NCI-H2196 (cell line): ENCODE results near the gene IL4R.
"Not testable (repeated sequence)": the region's sequence is repeated elsewhere in the genome, so short reads cannot be mapped to it uniquely, and the experiment has no call there.

Experiments used
- DNase-seq: peaks from one replicate; lab custom pipeline; 2025; ENCODE audit not compliant: unreplicated experiment; lab: John Stamatoyannopoulos, UW

The IL4R gene

DNA sequence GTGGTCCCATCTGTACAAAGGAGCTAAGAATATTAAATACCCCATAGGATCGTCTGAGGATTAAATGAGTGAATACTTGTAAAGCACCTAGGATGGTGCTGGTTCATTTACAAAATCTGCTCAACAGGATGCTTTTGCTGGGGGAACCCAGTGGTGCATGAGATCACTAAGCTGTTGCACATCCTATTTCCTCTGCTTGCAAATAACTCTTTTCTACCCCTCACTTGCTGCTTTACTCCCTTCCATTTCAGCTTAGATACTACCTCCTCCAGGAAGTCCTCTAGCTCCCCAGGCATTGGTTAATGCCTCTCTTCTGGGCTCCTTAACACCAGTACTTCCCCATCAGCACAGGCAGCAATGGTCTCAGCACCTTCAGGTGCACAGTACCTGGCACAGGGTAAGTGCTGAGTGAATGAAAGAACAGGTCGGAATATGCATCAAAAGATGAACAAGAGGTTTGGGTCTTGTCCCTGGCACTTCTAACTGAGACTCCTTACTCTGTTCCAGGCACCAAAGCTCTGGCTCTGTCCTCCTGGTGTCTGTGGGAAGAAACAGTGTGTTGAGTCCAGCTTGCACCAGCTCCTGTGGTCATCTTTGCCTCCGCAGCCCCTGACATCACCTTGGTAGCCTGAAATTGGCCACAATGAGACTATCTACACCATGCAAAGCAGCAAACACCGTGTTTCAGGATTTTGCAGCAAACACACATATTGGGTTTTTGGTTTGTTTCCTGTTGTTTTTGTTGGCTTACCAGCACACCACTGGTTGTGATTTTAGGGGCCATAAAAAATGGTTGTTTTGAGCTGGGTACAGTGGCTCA is 64.1 kb downstream of the IL4R start:
- DNase-seq = no peak

DNA sequence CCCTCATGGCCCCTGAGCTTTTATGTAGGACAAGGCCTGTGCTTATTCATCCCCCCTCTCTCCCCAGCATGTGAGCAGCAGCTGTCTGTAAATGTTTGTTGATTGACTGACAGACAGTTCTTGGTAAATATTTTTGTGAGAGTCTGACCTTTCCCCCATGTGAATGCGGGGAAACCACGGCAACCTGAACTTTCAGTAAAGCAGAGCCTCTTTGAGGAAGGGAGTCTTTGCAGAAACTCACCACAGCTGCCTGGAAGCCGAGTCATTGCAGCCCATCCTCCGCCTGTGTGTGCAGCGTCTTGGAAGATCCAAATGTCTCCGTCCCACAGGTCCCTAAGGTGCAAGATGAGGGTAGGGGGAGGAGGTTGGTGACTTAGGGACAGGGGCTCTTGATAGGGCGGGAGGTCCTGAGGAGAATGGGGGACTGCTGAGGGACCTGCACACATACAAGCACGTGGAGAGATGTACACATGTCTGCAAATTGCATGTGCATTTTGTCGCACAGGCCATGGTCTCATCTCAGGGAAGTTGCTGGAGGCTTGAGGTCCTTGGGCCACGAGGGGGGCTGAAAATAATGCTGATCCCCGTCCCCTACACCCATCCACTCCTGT is 65.2 kb downstream of the IL4R start:
- no peak for DNase-seq

DNA sequence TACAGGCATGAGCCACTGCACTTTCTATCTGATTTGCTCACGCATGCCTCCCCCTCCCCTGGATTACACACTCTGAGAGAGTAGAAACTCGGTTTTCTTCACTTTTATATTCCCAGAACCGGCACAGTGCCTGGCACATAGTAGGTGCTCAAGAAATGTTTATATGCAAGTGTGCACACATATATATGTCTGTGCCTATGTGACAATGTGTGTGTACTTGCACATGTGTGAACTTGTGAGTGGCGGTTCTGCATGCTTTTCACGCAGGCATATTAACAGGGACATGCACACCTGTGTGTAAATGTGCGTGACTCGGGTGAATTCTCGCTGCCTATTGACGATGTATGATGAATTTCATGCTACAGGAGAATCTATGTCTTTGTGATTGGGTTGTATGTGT is 66.1 kb downstream of the IL4R start:
- DNase-seq = no peak

DNA sequence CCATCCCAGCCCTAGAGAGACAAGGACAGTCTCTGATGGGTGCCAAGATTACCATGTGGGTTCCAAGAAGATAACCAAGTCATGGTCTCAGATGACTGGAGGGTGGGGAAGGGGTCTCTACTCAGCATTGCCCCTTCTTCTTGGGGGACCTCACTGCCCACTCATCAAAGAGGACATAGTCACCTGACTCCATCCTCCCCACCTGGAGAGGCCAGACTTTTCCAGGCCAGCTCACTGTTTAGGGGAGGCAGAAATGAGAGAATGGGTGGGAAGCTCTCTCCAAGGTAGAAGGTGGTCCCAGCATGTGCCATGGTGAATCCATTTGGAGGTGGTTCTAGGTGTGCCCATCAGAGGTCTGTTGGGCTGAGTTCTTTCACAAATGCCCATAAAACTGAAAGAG is 67.5 kb downstream of the IL4R start:
- no peak for DNase-seq

DNA sequence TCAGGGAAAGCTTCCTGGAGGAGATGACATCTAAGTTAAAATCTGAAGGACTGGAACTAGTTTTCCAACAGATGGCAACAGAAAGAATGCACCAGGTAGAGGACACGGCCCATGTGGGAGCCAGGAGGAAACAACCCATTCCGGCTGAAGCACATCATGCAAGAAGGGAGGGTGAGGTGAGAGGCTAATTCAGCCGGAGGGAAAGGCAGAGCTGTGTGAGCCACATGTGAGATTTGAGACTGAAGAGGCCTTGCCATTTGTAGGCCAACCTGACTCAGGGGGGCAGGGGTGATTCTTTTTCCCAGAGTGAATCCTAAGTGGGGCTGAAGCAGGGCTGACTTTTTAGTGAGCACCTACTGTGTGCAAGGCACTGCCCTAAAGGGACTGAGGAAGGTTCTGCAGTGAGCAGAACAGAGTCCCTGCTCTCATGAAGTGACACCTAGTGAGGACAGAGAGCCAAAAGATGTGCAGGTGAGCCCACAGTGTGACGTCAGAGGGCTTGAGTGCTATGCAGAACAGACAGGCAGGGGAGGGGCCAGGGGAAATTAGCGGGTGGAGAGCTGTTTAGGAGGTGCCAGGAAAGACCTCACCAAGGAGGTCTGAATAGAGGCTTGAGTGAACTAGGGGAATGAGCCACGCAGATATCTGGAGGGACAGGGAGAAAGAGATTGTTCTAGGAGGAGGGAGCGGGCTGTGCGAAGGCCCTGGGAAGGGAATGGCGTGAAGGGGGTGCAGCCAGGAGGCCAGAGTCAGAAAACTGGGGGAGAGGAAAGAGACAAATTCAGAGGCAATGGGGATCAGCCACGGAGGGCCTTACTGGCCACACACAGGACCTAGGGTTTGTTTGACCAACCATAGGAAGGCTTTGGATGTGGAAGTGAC is 68.4 kb downstream of the IL4R start:
- DNase-seq = no peak

DNA sequence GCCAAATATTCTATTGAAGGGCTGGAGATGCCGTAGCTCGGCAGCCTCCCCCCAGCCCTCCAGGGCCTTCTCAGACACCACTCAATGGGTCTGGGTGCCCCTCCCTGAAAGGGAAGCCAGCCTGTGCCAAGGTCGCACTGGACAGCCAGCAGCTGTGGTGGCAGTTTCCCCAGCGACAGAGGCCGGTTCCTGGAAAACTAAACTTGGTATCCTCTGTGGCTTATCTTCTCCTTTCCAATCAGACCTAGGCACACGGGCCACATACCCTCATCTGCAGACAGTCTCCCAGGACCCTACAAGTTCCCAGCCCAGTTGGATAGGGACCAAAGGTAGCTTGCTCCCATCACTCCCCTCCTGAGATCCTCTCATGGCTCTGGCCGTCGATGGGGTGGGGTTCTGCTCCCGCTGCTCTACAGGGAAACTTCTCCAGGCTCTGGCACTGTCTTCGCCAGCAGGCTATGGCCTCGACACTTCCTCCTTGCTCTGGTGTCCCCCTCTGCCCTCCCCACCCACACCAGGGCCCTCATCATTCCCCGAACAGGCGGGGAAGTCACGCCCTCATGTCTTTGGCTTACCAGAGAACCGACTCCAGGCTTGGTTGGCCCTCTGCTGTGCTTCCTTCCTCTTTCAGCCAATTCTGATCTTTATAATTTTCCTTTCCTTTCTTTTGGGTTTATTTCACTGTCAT is 69.9 kb downstream of the IL4R start:
- no peak for DNase-seq

DNA sequence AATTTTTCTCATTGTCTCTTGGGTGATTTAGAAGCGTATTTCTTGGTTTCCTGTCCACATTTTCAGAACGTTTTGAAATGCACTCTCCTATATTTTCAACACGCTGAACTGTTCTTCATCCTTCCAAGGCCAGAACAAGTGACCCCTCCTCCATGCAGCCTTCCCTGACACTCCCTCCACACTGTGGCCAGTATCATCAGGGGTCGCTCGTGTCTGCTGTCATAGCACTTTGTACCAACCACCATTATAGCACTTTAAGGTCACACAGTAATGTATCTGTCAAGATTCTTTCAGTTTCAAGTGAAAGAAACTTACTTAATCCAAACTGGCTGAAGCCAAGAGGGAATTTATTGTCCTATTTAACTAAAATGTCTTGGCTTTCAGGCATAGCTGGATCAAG is 70.7 kb downstream of the IL4R start:
- DNase-seq = no peak

DNA sequence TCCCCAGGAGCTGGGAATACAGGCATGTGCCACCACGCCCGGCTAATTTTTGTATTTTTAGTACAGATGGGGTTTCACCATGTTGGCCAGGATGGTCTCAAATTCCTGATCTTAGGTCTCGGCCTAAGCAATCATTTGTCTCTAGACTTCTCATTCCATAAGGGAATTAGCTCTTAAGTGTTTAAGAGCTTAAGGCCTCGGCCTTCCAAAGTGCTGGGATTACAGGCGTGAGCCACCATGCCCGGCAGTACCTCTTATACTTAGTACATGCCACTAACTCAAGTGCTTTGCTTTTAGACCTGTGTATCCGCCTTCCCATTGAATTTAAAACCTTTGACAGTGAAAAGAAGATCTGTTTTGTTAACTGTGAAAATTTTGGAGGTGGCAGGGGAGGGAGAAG is 71.6 kb downstream of the IL4R start:
- no peak for DNase-seq

DNA sequence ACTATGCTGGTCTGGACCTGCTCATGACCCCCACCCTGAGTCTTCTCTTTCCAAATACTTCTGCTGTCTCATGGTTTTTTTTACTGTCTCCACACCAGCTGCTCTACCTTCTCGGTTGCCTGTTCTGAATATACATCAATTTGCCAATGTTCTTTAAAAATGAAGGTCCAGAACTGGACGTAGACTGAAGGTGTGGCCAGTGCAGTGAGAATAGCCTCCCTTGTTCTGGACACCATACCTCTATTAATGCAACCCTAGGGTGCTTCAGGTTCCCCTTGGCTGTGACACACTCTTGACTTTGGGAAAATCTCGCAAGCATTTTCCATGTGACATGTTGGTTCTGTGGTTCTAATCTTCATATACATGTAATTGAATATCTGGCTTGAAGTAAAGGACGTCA is 72.9 kb downstream of the IL4R start:
- no peak for DNase-seq

DNA sequence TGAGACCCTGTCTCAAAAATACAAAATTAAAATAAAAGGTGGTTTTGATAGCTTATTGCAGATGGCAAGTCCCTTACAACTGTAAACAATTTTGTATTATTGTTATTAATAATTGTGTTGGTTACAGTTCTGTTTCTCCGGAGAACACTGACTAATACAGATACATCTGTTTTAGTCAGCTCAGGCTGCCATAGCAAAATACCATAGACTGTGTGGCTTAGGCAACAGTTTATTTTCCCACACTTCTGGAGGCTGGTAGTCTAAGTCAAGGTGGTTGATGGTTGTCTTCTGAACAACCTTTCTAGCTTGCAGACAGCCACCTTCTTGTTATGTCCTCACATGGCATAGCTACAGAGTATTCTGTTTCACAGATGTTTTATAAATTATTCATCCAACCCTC is 74.0 kb downstream of the IL4R start:
- DNase-seq = no peak

DNA sequence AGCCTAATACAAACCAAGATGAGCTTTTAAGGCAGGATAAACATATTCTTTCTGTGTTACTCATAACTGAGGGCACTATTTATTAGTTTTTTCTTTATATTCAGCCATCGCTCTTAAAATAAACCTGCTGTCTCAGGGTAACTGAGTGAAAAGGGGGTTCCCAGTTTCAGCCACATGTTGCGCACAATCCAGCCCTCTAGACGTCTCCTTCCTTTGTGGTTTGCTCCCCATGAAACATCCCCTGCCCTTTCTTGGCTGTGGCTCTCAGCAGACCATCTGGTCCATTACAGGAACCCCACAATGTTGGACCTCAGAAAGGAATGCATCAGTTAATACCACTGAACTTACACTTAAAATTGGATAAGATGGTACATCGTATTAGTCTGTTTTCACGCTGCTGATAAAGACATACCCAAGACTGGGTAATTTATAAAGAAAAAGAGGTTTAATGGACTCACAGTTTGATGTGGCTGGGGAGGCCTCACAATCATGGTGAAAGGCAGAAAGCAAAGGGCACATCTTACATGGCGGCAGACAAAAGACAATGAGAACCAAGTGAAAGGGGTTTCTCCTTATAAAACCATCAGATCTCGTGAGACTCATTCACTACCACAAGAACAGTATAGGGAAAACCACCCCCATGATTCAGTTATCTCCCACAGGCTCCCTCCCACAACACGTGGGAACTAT is 75.6 kb downstream of the IL4R start:
- no peak for DNase-seq

DNA sequence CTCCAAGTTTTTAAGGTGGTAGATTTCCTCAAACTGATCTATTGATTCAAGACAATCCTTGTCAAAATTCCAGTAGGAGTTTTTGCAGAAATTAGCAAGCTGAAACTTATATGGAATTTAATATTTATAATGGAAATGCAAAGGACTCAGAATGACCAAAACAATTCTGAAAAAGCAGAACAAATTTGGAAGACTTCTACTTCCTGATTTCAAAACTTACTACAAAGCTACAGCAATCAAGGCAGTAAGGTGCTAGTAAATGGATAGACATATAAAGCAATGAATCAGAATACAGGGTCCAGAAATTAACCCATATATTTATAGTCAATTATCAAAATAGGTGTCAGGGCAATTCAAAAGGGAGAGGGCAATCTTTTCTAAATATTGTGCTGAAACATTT is 76.4 kb downstream of the IL4R start:
- no peak for DNase-seq

DNA sequence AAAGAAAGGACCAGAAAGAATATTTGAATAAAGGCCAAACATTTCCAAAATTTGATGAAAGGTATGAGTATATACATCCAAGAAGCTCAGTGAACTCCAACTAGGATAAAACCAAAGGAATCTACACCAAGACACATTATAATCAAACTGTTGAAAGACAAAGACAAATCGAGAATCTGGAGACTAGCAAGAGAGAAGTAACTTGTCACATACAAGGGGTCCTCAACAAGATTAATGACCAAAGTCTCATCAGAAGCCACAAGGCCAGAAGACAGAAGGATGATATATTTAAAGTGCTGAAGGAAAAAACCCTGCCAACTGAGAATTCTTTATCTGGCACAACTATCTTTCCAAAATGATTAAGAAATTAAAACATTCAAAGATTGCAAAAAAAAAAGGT is 78.9 kb downstream of the IL4R start:
- DNase-seq = no peak

DNA sequence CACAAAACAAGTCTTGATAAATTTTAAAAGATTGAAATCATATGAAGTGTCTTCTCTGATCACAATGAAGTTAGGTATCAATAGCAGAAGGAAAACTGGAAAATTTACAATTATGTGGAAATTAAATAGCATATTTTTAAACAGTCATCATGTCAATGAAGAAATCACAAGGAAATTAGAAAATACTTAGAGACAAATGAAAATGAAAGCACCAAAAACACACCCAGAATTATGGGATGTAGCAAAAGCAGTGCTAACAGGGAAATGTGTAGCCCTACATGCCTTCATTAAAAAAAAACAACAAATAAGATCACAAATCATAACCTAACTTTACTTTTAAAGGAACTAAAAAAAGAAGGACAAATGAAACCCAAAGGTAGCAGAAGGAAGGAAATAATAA is 80.7 kb downstream of the IL4R start:
- DNase-seq = no peak

DNA sequence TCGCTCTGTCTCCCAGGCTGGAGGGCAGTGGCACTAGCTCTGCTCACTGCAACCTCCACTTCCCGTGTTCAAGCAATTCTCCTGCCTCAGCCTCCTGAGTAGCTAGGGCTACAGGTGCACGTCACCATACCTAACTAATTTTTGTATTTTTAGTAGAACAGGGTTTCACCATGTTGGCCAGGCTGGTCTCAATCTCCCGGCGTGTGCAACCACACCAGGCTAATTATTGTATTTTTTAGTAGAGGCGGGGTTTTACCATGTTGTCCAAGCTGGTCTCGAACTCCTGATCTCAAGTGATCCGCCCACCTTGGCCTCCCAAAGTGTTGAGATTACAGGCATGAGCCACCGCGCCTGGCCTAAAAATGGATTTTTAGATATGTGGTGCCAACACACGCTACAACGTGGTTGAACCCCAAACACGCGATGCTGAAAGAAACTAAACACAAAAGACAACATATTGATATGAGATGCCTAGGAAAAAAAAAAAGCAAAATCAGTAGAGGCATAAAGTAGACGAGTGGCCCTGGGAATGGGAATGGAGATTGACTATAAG is 84.6 kb downstream of the IL4R start:
- not testable (repeated sequence) for DNase-seq

DNA sequence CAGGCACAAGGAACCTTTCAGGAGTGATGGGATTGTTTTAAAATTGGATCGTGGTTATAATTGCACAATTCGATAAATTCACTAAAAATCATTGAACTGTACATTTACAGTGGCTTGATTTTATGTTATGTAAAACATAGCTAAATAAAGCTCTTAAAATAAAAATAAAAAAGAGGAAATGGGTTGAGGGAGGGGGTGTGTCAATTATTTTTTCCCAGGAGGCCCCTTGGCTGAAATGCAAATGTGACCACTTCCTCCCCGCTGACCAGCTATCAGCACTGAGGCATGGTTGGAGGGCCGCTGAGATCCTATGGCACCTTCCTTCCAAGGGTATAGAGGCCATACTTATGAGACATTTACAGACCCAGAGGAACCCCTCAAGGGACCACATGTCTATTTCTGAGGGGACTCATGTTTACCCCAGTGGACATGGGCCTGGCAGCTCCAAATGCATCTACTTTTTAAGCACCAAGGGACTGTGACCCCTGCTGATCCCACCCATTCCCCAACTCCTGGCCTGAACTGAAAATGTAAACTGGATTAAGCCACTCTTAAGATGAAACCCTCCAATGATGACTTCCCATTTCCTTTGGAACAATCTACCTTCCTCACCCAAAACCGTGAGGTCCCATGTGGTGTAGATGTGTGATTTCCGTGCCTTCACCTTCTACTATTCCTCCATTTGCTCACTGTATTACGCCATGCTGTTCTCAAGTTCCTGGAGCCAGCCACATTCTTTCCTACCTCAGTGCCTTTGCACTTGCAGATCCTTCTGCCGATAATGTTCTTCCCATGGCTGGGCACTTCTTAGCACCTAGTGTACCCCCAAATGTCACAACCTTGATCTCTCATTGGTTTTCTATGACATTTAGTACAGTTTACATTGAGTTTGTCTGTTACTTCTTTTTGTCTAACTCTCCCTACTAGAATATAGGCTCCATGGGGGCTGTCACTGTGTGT is 85.4 kb downstream of the IL4R start:
- DNase-seq = no peak

DNA sequence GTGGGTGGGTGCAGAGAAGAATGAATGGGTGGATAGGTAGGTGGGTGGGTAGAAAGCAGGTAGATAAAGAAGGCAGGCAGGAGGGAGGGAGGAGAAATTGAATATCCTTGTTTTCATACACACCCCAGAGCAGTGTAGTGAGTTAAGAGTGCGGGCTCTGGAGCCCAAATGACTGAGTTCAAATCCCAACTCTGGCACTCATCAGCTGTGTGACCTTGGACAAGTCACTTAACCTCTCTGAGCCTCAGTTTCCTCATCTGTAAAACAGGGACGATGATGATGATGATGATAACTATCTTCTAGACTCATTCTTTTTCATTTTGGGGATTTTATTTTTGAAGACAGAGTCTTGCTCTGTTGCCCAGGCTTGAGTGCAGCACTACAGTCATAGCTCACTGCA is 86.2 kb downstream of the IL4R start:
- DNase-seq = no peak

DNA sequence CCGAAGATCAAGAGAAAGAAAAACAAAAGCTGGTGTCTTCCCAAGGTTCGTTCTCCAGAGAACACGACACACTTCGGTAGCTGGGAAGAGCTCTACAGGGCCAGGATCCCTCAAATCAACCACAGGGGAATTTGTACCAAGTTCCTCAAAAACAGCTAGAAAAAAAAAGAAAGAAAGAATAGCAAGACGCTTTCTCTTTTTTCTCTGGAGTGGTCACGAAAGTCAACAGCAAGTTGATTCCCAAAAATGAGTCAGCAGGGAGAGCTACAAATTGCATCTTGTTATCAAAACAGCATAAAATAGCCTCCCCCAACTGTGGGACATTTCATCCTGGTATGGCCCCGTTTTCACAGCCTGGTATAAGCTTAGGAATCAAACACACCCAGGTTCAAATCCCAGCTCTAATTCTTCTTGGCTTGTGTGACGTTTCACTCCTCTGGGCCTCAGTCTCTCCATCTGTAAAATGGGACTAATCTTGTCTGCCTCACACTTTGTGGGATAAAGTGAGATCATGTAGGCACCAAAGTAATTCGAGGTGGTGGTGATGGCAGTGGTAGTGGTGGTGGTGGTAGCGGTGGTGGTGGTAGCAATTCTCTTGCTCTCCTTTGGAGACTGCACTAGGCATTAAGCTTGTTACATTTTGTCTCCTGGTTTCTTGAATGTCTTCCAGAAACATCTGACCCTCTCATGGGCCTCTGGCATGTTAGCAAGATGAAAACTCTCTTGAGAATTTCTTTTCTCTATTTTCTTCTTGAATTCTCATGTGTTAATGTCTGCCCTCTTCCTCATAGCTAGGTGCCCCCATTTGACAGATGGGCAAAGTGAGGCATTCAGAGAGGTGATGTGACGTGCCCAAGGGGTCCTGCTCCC is 87.2 kb downstream of the IL4R start:
- no peak for DNase-seq
